AG09309 (cell line): ENCODE data around the gene CENPP.

ENCODE experiments used
- DNase-seq: peaks from one replicate; pipeline ENCODE4 v3.0.0-alpha.2; 2010; ENCODE audit warnings: low read depth
- H3K4me3 ChIP-seq: 2 replicates; pipeline ENCODE4 v1.5.1; 2011; ENCODE audit warnings: mild to moderate bottlenecking, low read depth, low read length, moderate library complexity; ENCODE audit not compliant: control insufficient read depth
- TF ChIP-seq, protein P1 (sequence below): IDR thresholded peaks from 2 replicates; pipeline ENCODE4 v1.5.1; 2011; ENCODE audit warnings: mild to moderate bottlenecking, low read depth, low read length, inconsistent platforms; ENCODE audit not compliant: insufficient read depth, control insufficient read depth; ENCODE audit errors: missing control alignments

CENPP gene

DNA sequence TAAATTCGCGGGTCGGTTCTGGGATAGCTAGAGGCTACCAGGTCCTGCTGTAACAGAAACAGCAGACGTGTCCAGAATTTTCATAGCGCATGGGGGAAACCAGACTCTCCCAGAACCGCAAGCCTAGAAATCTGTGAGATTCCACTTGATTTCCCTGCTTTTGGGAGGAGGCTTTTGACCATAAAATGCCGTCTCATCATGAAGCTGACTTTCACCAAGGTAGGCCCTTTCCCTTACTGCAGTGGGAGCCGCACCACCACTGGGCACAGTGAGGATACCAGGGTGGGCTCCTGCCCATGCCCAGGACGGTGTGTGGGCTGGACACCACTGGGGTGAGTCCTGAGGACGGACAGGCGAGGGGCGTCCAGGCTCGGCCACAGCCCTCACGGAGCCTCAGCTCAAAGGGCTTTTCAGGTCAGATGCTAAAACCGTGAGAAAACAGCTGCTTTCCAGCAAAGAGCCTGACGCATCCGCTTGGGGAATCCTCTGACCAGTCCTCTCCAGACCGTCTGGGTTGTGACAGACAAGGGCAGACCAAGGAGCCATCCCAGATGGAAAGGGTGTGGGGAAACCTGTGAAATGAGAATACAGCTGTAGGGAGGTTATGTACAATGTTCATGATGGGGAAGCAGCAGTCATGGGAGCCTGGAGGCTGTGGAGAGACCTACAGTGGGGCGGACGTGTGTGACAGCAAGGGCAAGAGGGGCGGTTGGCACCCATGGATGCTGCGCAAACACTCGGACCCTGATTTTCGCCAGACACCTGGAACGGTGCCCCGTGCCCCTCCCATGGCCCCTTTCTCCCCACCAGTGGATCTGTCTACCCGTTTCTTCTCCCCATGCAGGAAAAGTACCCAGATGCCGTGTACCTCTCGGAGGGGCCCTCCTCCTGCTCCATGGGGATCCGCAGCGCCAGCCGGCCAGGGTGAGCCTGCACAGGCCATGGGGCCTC is 285.0 kb downstream of the CENPP start:
- H3K4me3 ChIP-seq = no peak overlapping the region
- TF ChIP-seq, protein P1, sequence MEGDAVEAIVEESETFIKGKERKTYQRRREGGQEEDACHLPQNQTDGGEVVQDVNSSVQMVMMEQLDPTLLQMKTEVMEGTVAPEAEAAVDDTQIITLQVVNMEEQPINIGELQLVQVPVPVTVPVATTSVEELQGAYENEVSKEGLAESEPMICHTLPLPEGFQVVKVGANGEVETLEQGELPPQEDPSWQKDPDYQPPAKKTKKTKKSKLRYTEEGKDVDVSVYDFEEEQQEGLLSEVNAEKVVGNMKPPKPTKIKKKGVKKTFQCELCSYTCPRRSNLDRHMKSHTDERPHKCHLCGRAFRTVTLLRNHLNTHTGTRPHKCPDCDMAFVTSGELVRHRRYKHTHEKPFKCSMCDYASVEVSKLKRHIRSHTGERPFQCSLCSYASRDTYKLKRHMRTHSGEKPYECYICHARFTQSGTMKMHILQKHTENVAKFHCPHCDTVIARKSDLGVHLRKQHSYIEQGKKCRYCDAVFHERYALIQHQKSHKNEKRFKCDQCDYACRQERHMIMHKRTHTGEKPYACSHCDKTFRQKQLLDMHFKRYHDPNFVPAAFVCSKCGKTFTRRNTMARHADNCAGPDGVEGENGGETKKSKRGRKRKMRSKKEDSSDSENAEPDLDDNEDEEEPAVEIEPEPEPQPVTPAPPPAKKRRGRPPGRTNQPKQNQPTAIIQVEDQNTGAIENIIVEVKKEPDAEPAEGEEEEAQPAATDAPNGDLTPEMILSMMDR = no peak
- DNase-seq = peak; percentile 39

DNA sequence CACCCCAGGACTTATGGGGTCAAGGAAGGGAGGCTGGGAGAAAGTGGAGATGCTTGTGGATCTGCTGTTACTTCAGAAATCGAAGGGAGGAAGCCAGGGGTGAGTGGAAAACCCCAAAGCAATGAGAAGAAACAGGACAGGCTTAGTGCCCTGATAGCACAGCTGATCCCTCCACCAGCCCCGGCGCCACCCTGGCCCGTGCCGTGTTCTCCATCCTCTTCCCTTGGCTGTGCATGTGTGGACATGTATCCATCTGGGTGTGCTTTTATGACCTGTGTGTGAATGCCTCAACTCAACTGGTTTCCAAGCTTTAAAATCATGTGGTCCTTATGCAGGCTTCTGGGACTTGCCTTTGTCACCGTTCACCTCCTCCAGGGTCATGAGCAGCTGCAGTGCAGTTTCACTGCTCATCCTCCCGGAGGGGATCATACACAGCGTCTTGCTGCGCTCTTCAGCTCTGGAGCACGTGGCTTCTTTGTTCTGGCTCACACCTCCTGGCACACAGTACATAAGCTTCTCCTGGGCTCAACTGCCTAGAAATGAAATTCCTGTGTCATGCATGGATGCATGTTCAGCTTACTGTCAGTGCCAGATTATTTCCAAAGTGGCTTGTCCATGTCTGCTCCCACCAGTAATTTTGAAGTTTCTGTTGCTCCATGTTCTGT is 286.0 kb downstream of the CENPP start:
- TF ChIP-seq, protein P1 = no peak
- no peak overlapping the region for H3K4me3 ChIP-seq
- no peak for DNase-seq

- TF ChIP-seq, protein P1 = no peak
- no peak for DNase-seq
- H3K4me3 ChIP-seq = no peak overlapping the region
Observed at GRCh38 chr9:92612292-92612691, 286.5 kb downstream of the CENPP start.

- H3K4me3 ChIP-seq = no peak overlapping the region
- DNase-seq = no peak
- TF ChIP-seq, protein P1 = no peak
Observed at GRCh38 chr9:92612816-92613215, 287.1 kb downstream of the CENPP start.

GRCh38 chr9:92613268-92614122 is 287.7 kb downstream of the CENPP start:
- TF ChIP-seq, protein P1 = no peak

DNA sequence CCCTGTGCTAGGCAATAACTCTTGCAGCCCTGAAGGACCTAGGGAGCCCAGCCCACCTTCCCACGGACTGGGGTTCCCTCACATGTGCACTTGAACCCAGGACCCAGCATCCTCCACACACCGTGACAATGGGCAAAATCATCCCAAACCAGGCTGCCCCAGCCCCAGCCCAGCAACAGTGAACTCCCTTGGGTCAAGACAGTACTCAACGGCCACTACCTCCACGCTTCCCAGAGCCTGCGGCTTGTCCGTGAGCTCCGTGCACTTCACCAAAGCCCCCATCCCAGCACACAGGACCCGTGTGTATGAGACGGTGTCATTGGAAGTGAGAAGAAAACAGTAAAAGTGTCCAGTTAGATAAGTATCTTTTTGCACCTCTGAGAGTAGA is 288.4 kb downstream of the CENPP start:
- no peak for DNase-seq
- TF ChIP-seq, protein P1 = no peak
- H3K4me3 ChIP-seq = no peak overlapping the region

More at GRCh38 chr9:92613268-92614122, 287.7 kb downstream of the CENPP start:
- H3K4me3 ChIP-seq = no peak overlapping the region
- DNase-seq = no peak
